Ectodermal cell (in vitro differentiated cells): ENCODE measurements around the gene PCYT2. TPM values are rescaled to one million over a fixed set of nuclear protein-coding genes. Genes with fewer than 3 reads are reported as not detected.

Experiments
- H3K27ac ChIP-seq: 2 replicates; pipeline ENCODE4 v1.7.0; 2013; ENCODE audit warnings: mild to moderate bottlenecking, low read depth, low read length; ENCODE audit not compliant: insufficient read depth, poor library complexity, severe bottlenecking
- H3K27me3 ChIP-seq: 2 replicates; pipeline ENCODE4 v1.7.0; 2013; ENCODE audit warnings: mild to moderate bottlenecking, low read length; ENCODE audit not compliant: insufficient read depth, control insufficient read depth, poor library complexity, severe bottlenecking
- H3K36me3 ChIP-seq: one replicate; pipeline ENCODE4 v1.7.0; 2013; ENCODE audit warnings: low read length; ENCODE audit not compliant: control insufficient read depth, insufficient read depth
- H3K4me1 ChIP-seq: one replicate; pipeline ENCODE4 v1.7.0; 2013; ENCODE audit warnings: low read length; ENCODE audit not compliant: control insufficient read depth, insufficient read depth
- H3K4me3 ChIP-seq: 2 replicates; pipeline ENCODE4 v1.7.0; 2013; ENCODE audit warnings: low read depth, low read length, control low read depth; ENCODE audit not compliant: insufficient read depth
- H3K9me3 ChIP-seq: 2 replicates; pipeline ENCODE4 v1.7.0; 2013; ENCODE audit warnings: mild to moderate bottlenecking, low read length, moderate library complexity; ENCODE audit not compliant: control insufficient read depth
- WGBS, 2 experiments: methylation state at CpG; one replicate each; pipeline ENCODE4 v1.1.7; 2013; ENCODE audit warnings: missing lambda C conversion rate in 2 of 2; 5-methylcytosine and 5-hydroxymethylcytosine counted together
- polyA plus RNA-seq, 4 experiments: library from polyadenylated mRNA; stranded (reverse); fragments of 50-300 nt; gene quantifications; one replicate each; pipeline ENCODE4 v1.2.3, GENCODE V29; 2013

PCYT2 gene
- 12.8 TPM for polyA plus RNA-seq (2013, experiment 1 of 4)
- polyA plus RNA-seq (2013, experiment 2 of 4) = 14.9 TPM
- 9.1 TPM for polyA plus RNA-seq (2013, experiment 3 of 4)
- 10.1 TPM for polyA plus RNA-seq (2013, experiment 4 of 4)

- no peak within 1 kb of the TSS for H3K27ac ChIP-seq
- peaks cover 15% of the 10 kb centered on the region for H3K27me3 ChIP-seq
- peaks cover 12% of the 10 kb centered on the region for H3K36me3 ChIP-seq
- H3K4me3 ChIP-seq = peak within 1 kb of the TSS; percentile 59
- no peaks in the 10 kb centered on the region for H3K9me3 ChIP-seq
- 8 to 9% methylated on average over 77 to 84 of the region's 84 CpGs for WGBS, 2 experiments
- H3K4me1 ChIP-seq = peaks cover 7% of the 10 kb centered on the region
These were observed at the start of gene PCYT2 for GRCh38 chr17:81911277-81911961. Gene PCYT2, minus strand, starts transcription at chr17:81911399. Its CDS starts 44 bp downstream, at chr17:81911355.

- no peaks in the 10 kb centered on the region for H3K9me3 ChIP-seq
- no peak overlapping the region for H3K27ac ChIP-seq
These were observed 49.1 kb upstream of the PCYT2 start for GRCh38 chr17:81960130-81960958.

GRCh38 chr17:81959362-81960129 is 48.3 kb upstream of the PCYT2 start:
- Histone ChIP-seq H3K4me1 (peaks cover 8% of the 10 kb centered on the region), H3K27ac (no peak overlapping the region), H3K4me3 (peak overlapping the region; percentile 25), H3K9me3 (no peaks in the 10 kb centered on the region), H3K36me3 (no peaks in the 10 kb centered on the region), H3K27me3 (peaks cover 77% of the 10 kb centered on the region)
- WGBS, 2 experiments = 4 to 5% methylated on average over 112 of the region's 112 CpGs

More at GRCh38 chr17:81960130-81960958, 49.1 kb upstream of the PCYT2 start:
- H3K27me3 ChIP-seq = peaks cover 80% of the 10 kb centered on the region
- peak overlapping the region; percentile 25 for H3K4me3 ChIP-seq
- 5 to 6% methylated on average over 98 of the region's 98 CpGs for WGBS, 2 experiments
- no peaks in the 10 kb centered on the region for H3K36me3 ChIP-seq
- H3K4me1 ChIP-seq = peaks cover 8% of the 10 kb centered on the region

- Histone ChIP-seq H3K4me1 (peaks cover 8% of the 10 kb centered on the region), H3K4me3 (peak overlapping the region; percentile 25), H3K27me3 (peaks cover 70% of the 10 kb centered on the region), H3K27ac (no peak overlapping the region), H3K9me3 (no peaks in the 10 kb centered on the region), H3K36me3 (no peaks in the 10 kb centered on the region)
- WGBS, 2 experiments = 79 to 81% methylated on average over 15 of the region's 15 CpGs
These were observed 47.6 kb upstream of the PCYT2 start for GRCh38 chr17:81958633-81959342.

GRCh38 chr17:81957691-81958432 is 46.7 kb upstream of the PCYT2 start:
- Histone ChIP-seq H3K4me1 (peaks cover 8% of the 10 kb centered on the region), H3K36me3 (no peaks in the 10 kb centered on the region), H3K27me3 (peaks cover 60% of the 10 kb centered on the region), H3K9me3 (no peaks in the 10 kb centered on the region), H3K4me3 (no peak overlapping the region), H3K27ac (no peak overlapping the region)
- WGBS, 2 experiments = 84 to 85% methylated on average over 19 of the region's 19 CpGs

- 85% methylated on average over 45 of the region's 45 CpGs for WGBS, 2 experiments
- Histone ChIP-seq H3K4me3 (no peak overlapping the region), H3K9me3 (no peaks in the 10 kb centered on the region), H3K27ac (no peak overlapping the region), H3K27me3 (peaks cover 51% of the 10 kb centered on the region), H3K4me1 (peaks cover 4% of the 10 kb centered on the region), H3K36me3 (no peaks in the 10 kb centered on the region)
These were observed 45.7 kb upstream of the PCYT2 start for GRCh38 chr17:81956607-81957589.

- no peaks in the 10 kb centered on the region for H3K9me3 ChIP-seq
- no peaks in the 10 kb centered on the region for H3K4me1 ChIP-seq
- no peak overlapping the region for H3K4me3 ChIP-seq
- H3K27ac ChIP-seq = no peak overlapping the region
- H3K36me3 ChIP-seq = no peaks in the 10 kb centered on the region
- peaks cover 41% of the 10 kb centered on the region for H3K27me3 ChIP-seq
- 91% methylated on average over 13 of the region's 13 CpGs for WGBS, 2 experiments
These were observed 44.8 kb upstream of the PCYT2 start for GRCh38 chr17:81955756-81956544.

- Histone ChIP-seq H3K27me3 (peaks cover 33% of the 10 kb centered on the region), H3K4me3 (no peak overlapping the region), H3K27ac (no peak overlapping the region), H3K4me1 (no peaks in the 10 kb centered on the region), H3K36me3 (no peaks in the 10 kb centered on the region), H3K9me3 (no peaks in the 10 kb centered on the region)
- WGBS, 2 experiments = 91 to 93% methylated on average over 25 to 26 of the region's 26 CpGs
These were observed 44.0 kb upstream of the PCYT2 start for GRCh38 chr17:81955058-81955681.
